Neural crest cell (in vitro differentiated cells): ENCODE data around the gene QSER1. TPM values are rescaled to one million over a fixed set of nuclear protein-coding genes. Genes with fewer than 3 reads are reported as not detected.

Experiments
- DNase-seq: peaks from one replicate; pipeline ENCODE4 v3.0.0; 2021; ENCODE audit warnings: low read depth, mixed read lengths, low spot score
- H3K27ac Mint-ChIP-seq: one replicate; pipeline ENCODE4 v1.8.0; 2021; ENCODE audit warnings: mild to moderate bottlenecking, mixed read lengths; ENCODE audit not compliant: unreplicated experiment
- H3K27me3 Mint-ChIP-seq: 2 replicates; pipeline ENCODE4 v1.8.0; 2021; ENCODE audit warnings: low read depth, mild to moderate bottlenecking, mixed read lengths
- H3K36me3 Mint-ChIP-seq: 2 replicates; pipeline ENCODE4 v1.8.0; 2021; ENCODE audit warnings: low read depth, mild to moderate bottlenecking, mixed read lengths
- H3K4me1 Mint-ChIP-seq: 2 replicates; pipeline ENCODE4 v1.8.0; 2021; ENCODE audit warnings: mixed read lengths
- H3K4me3 Mint-ChIP-seq: one replicate; pipeline ENCODE4 v1.8.0; 2021; ENCODE audit warnings: mild to moderate bottlenecking, mixed read lengths
- H3K9me3 Mint-ChIP-seq: 2 replicates; pipeline ENCODE4 v1.8.0; 2021; ENCODE audit warnings: mixed read lengths
- CTCF ChIP-seq: fragments of 200-600 bp; sonication (generic); conservative IDR thresholded peaks from 2 replicates; pipeline ENCODE4 v1.5.0; 2021; ENCODE audit warnings: antibody characterized with exemption, mild to moderate bottlenecking
- total RNA-seq: library from RNA; stranded (reverse); gene quantifications from 2 replicates; pipeline ENCODE4 v1.2.1, GENCODE V29; 2021

QSER1 gene
- total RNA-seq, 1 donor from 2014 or later, result 59.4 TPM

DNA sequence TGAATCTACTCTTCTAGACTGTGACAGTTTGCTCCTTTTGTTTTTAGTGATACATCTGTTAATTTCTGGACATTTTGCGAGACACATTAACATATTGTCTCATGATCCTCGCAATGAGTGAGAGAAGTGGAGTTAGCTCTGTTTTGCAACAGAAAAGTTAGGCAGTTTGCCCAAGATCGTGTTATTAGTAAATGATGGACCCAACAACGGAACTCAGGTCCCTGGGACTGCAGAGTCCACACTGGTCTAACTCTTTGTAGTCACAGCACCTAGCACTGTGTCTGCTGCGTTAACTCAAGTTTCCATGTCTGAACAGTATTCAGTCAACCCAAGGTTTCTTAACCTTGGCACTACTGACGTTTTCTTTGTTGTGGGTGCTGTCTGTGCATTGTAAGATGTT lies 126.2 kb downstream of the QSER1 start:
- no peak for DNase-seq
- no peak overlapping the region for H3K4me3 Mint-ChIP-seq
- H3K36me3 Mint-ChIP-seq, result no peaks in the 10 kb centered on the region
- no peak overlapping the region for H3K27ac Mint-ChIP-seq
- peaks cover 11% of the 10 kb centered on the region for H3K4me1 Mint-ChIP-seq
- H3K27me3 Mint-ChIP-seq, result peaks cover 36% of the 10 kb centered on the region
- no peak for TF ChIP-seq CTCF
- H3K9me3 Mint-ChIP-seq, result peaks cover 3% of the 10 kb centered on the region

- Mint-ChIP-seq H3K4me1 (peaks cover 7% of the 10 kb centered on the region), H3K9me3 (no peaks in the 10 kb centered on the region), H3K27me3 (peaks cover 20% of the 10 kb centered on the region), H3K27ac (no peak overlapping the region), H3K4me3 (no peak overlapping the region), H3K36me3 (no peaks in the 10 kb centered on the region)
- DNase-seq, result no peak
- TF ChIP-seq CTCF, result no peak
These were observed 128.9 kb downstream of the QSER1 start for GRCh38 chr11:33021501-33021900.

DNA sequence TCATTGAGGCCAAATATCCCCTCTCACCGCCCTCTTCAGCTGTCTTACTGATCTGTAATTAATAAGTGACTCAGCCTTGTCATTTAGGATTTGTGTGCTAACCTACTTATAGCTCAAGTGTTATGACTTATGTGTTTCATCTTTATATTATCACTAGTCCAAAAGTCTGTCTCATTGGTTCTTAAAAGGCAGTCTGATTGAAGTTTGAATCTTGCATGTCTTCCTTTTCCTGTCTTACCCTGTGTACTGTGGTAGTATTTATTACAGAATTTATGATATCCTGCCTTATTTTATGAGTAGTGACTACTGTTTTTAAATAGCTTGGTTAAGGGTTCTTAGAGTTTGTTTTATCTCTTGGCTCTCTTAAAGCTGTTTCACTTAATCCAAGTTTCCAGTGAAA lies 129.3 kb downstream of the QSER1 start:
- no peak for DNase-seq
- peaks cover 16% of the 10 kb centered on the region for H3K27me3 Mint-ChIP-seq
- no peak overlapping the region for H3K4me3 Mint-ChIP-seq
- no peak overlapping the region for H3K27ac Mint-ChIP-seq
- H3K4me1 Mint-ChIP-seq, result peaks cover 2% of the 10 kb centered on the region
- H3K9me3 Mint-ChIP-seq, result no peaks in the 10 kb centered on the region
- no peaks in the 10 kb centered on the region for H3K36me3 Mint-ChIP-seq
- TF ChIP-seq CTCF, result no peak

- no peaks in the 10 kb centered on the region for H3K9me3 Mint-ChIP-seq
- H3K27me3 Mint-ChIP-seq, result no peaks in the 10 kb centered on the region
- no peaks in the 10 kb centered on the region for H3K36me3 Mint-ChIP-seq
- no peak for DNase-seq
- H3K27ac Mint-ChIP-seq, result no peak overlapping the region
- peaks cover 4% of the 10 kb centered on the region for H3K4me1 Mint-ChIP-seq
- no peak for TF ChIP-seq CTCF
- no peak overlapping the region for H3K4me3 Mint-ChIP-seq
These were observed 132.7 kb downstream of the QSER1 start for GRCh38 chr11:33025339-33025722.

GRCh38 chr11:33027233-33027632 lies 134.6 kb downstream of the QSER1 start:
- no peaks in the 10 kb centered on the region for H3K9me3 Mint-ChIP-seq
- peaks cover 4% of the 10 kb centered on the region for H3K4me1 Mint-ChIP-seq
- no peaks in the 10 kb centered on the region for H3K36me3 Mint-ChIP-seq
- no peak for TF ChIP-seq CTCF
- H3K27me3 Mint-ChIP-seq, result no peaks in the 10 kb centered on the region
- no peak for DNase-seq
- H3K4me3 Mint-ChIP-seq, result no peak overlapping the region
- H3K27ac Mint-ChIP-seq, result no peak overlapping the region
